Panc1 (cell line): ENCODE data around the gene BCL10.

Experiments used
- CTCF ChIP-seq: fragments of 450-650 bp; IDR thresholded peaks from 2 replicates; pipeline ENCODE4 v1.5.1; 2017; ENCODE audit warnings: mild to moderate bottlenecking
- POLR2AphosphoS5 ChIP-seq: IDR thresholded peaks from 2 replicates; pipeline ENCODE4 v1.6.1; 2012; ENCODE audit warnings: mild to moderate bottlenecking, low read depth, low read length, moderate library complexity
- REST ChIP-seq, 2 experiments: IDR thresholded peaks; 2 replicates each; pipeline ENCODE4 v1.6.1; 2011 to 2012; ENCODE audit warnings: low read depth in 2 of 2, control low read depth in 1 of 2, low read length in 1 of 2, mild to moderate bottlenecking in 1 of 2, moderate library complexity in 1 of 2; ENCODE audit not compliant: insufficient read depth in 1 of 2
- SIN3A ChIP-seq: IDR thresholded peaks from 2 replicates; pipeline ENCODE4 v1.6.1; 2012; ENCODE audit warnings: low read depth, mild to moderate bottlenecking, low read length, moderate library complexity, borderline replicate concordance; ENCODE audit not compliant: insufficient read depth
- TCF7L2 ChIP-seq: IDR thresholded peaks from 2 replicates; pipeline ENCODE4 v1.6.1; 2011; ENCODE audit warnings: mild to moderate bottlenecking, low read depth, low read length, inconsistent platforms

GRCh38 chr1:85300140-85300539 lies 23.7 kb upstream of the BCL10 start:
- TF ChIP-seq CTCF (no peak), POLR2AphosphoS5 (no peak), REST (IDR thresholded peaks at IDR 0.05; ENCODE audit: insufficient read depth in 1 of 2, low read depth in 2 of 2, low read length in 1 of 2) (no peak), SIN3A (no peak), TCF7L2 (no peak)
